Thyroid gland (tissue), 4 donors: ENCODE data around the gene MAS1L.

Experiments used
- CTCF ChIP-seq, 6 experiments: fragments of 200-600 bp in 3 of 6; fragments of 450-650 bp in 3 of 6; sonication (generic) in 3 of 6; IDR thresholded peaks; one replicate each; pipeline ENCODE4 v1.5.1; 2016 to 2019; ENCODE audit warnings: antibody characterized with exemption in 6 of 6, mild to moderate bottlenecking in 2 of 6, inconsistent platforms in 1 of 6, moderate library complexity in 1 of 6
- POLR2A ChIP-seq, 2 donors: fragments of 450-650 bp; IDR thresholded peaks; one replicate each; pipeline ENCODE4 v1.6.1; 2017; ENCODE audit warnings: antibody characterized with exemption in 2 of 2, mild to moderate bottlenecking in 2 of 2, moderate library complexity in 1 of 2

DNA sequence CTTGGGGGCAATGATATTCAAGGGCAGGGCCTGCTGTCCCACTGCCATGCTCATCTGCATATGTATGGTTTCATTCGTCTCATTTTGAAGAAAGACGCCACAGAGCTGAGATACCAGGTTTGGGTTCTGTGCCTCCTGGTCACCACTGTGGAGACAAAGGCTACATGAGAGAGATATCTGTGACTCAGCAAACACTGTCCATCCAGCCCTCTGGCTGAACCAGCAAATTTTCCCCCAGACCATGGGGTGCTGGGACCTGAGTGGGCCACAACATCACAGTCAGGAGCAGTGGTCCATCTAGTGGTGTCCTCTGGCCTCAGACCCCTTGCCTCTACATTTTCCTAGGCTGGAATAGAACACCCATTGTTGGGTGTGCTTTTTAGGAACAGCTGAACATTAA is at the start of gene MAS1L:
- TF ChIP-seq CTCF (IDR thresholded peaks at IDR 0.05) (no peak), POLR2A (IDR thresholded peaks at IDR 0.05) (no peak)
